CD4-positive, alpha-beta memory T cell (primary cell): ENCODE measurements around the gene SHISAL1. TPM values are rescaled to one million over a fixed set of nuclear protein-coding genes. Genes with fewer than 3 reads are reported as not detected.

Experiments used
- CTCF ChIA-PET: fragments of 350-600 bp; sonication (Branson Sonifier 250); formaldehyde crosslinking; loops from one replicate; lab custom pipeline; 2021; ENCODE audit warnings: inconsistent platforms; ENCODE audit not compliant: partially characterized antibody; lab: Charles Lee
- POLR2A ChIA-PET: fragments of 350-600 bp; sonication (Branson Sonifier 250); formaldehyde crosslinking; loops from one replicate; lab custom pipeline; 2021; ENCODE audit not compliant: partially characterized antibody; lab: Charles Lee
- DNase-seq, 5 donors: peaks; one replicate each; pipeline versions ENCODE4 v3.0.0 to v3.0.0-alpha.2; 2020 to 2022; ENCODE audit warnings: mixed read lengths in 1 of 5
- H3K27ac ChIP-seq: one replicate; pipeline ENCODE4 v1.7.0; 2013; ENCODE audit warnings: low read depth, low read length
- H3K27me3 ChIP-seq: 2 replicates; pipeline ENCODE4 v1.7.0; 2013; ENCODE audit warnings: mild to moderate bottlenecking, low read length, moderate library complexity; ENCODE audit not compliant: insufficient read depth
- H3K36me3 ChIP-seq: 2 replicates; pipeline ENCODE4 v1.7.0; 2013; ENCODE audit warnings: mild to moderate bottlenecking, low read length, moderate library complexity; ENCODE audit not compliant: insufficient read depth
- H3K4me1 ChIP-seq: 2 replicates; pipeline ENCODE4 v1.7.0; 2013; ENCODE audit warnings: mild to moderate bottlenecking, low read length, moderate library complexity; ENCODE audit not compliant: insufficient read depth
- H3K4me3 ChIP-seq, 2 donors: one replicate each; pipeline ENCODE4 v1.7.0; 2013; ENCODE audit warnings: low read length in 2 of 2, mild to moderate bottlenecking in 1 of 2
- H3K9me3 ChIP-seq, 2 donors: one replicate each; pipeline ENCODE4 v1.7.0; 2013; ENCODE audit warnings: low read length in 2 of 2, control low read depth in 1 of 2; ENCODE audit not compliant: control insufficient read depth in 1 of 2
- H3K27ac Mint-ChIP-seq, 7 donors: one replicate each; pipeline ENCODE4 v1.8.0; 2020 to 2021; ENCODE audit warnings: mixed read lengths in 7 of 7, mild to moderate bottlenecking in 6 of 7, inconsistent platforms in 3 of 7, moderate library complexity in 3 of 7
- H3K27me3 Mint-ChIP-seq, 2 donors: one replicate each; pipeline ENCODE4 v1.8.0; 2020 to 2021; ENCODE audit warnings: mixed read lengths in 2 of 2
- H3K36me3 Mint-ChIP-seq, 2 donors: one replicate each; pipeline ENCODE4 v1.8.0; 2020 to 2021; ENCODE audit warnings: mixed read lengths in 2 of 2, inconsistent platforms in 1 of 2, mild to moderate bottlenecking in 1 of 2
- H3K4me1 Mint-ChIP-seq, 4 donors: one replicate each; pipeline ENCODE4 v1.8.0; 2020 to 2021; ENCODE audit warnings: mixed read lengths in 4 of 4, mild to moderate bottlenecking in 1 of 4
- H3K4me3 Mint-ChIP-seq, 8 donors: one replicate each; pipeline ENCODE4 v1.8.0; 2020 to 2021; ENCODE audit warnings: mixed read lengths in 8 of 8, mild to moderate bottlenecking in 7 of 8, moderate library complexity in 6 of 8, inconsistent platforms in 3 of 8
- H3K9me3 Mint-ChIP-seq, 8 donors: one replicate each; pipeline ENCODE4 v1.8.0; 2020 to 2021; ENCODE audit warnings: mixed read lengths in 8 of 8, mild to moderate bottlenecking in 5 of 8, inconsistent platforms in 3 of 8, moderate library complexity in 1 of 8
- intact Hi-C: fragments of 100-400 bp; cut with micrococcal nuclease; formaldehyde crosslinking; loops from one replicate; pipeline ENCODE4 v1.15.1; 2023
- polyA plus RNA-seq, 2 donors: library from polyadenylated mRNA; unstranded; fragments of 300-500 nt; fragmentation: Illumina TruSeq; gene quantifications; one replicate each; pipeline ENCODE4 v1.2.3, GENCODE V29; 2021
- total RNA-seq, 2 experiments: library from RNA; stranded (reverse); gene quantifications; one replicate each; pipeline ENCODE4 v1.2.3, GENCODE V29; 2021

The SHISAL1 gene
- total and polyA plus RNA-seq, 4 experiments from 2014 or later = not detected

GRCh38 chr22:44341431-44342346, 28.9 kb upstream of the SHISAL1 start:
- no peaks in the 10 kb centered on the region for H3K9me3 Mint-ChIP-seq
- Histone ChIP-seq H3K9me3 (no peaks in the 10 kb centered on the region), H3K4me3 (no peak overlapping the region), H3K27me3 (no peaks in the 10 kb centered on the region), H3K27ac (no peak overlapping the region), H3K36me3 (no peaks in the 10 kb centered on the region), H3K4me1 (no peaks in the 10 kb centered on the region)
- intact Hi-C loops = no loop called here
- ChIA-PET CTCF (no interaction called here), POLR2A (no interaction called here)
- DNase-seq = no peak
- no peaks in the 10 kb centered on the region for H3K4me1 Mint-ChIP-seq
- peak overlapping the region in 1 of 7 donors; percentile 24 for H3K27ac Mint-ChIP-seq
- no peak overlapping the region for H3K4me3 Mint-ChIP-seq
- H3K27me3 Mint-ChIP-seq = no peaks in the 10 kb centered on the region
- no peaks in the 10 kb centered on the region for H3K36me3 Mint-ChIP-seq

GRCh38 chr22:44340271-44341239, 27.8 kb upstream of the SHISAL1 start:
- ChIA-PET POLR2A (no interaction called here), CTCF (interaction anchor here (0.9 to 1.1 kb wide), 2 partner anchors 7 to 14 kb away, joined by 3 read pairs; no protein-coding TSS in a partner anchor)
- Histone ChIP-seq H3K27me3 (no peaks in the 10 kb centered on the region), H3K27ac (no peak overlapping the region), H3K4me3 (no peak overlapping the region), H3K36me3 (no peaks in the 10 kb centered on the region), H3K4me1 (no peaks in the 10 kb centered on the region), H3K9me3 (no peaks in the 10 kb centered on the region)
- H3K27ac Mint-ChIP-seq = no peak overlapping the region
- H3K27me3 Mint-ChIP-seq = no peaks in the 10 kb centered on the region
- intact Hi-C loops = no loop called here
- H3K4me3 Mint-ChIP-seq = no peak overlapping the region
- no peaks in the 10 kb centered on the region for H3K36me3 Mint-ChIP-seq
- no peaks in the 10 kb centered on the region for H3K9me3 Mint-ChIP-seq
- H3K4me1 Mint-ChIP-seq = no peaks in the 10 kb centered on the region
- DNase-seq = no peak

- H3K36me3 ChIP-seq = no peaks in the 10 kb centered on the region
- H3K4me1 ChIP-seq = no peaks in the 10 kb centered on the region
- H3K9me3 Mint-ChIP-seq = no peaks in the 10 kb centered on the region
- POLR2A ChIA-PET = no interaction called here
- H3K4me3 Mint-ChIP-seq = no peak overlapping the region
- no peaks in the 10 kb centered on the region for H3K9me3 ChIP-seq
- H3K27me3 Mint-ChIP-seq = no peaks in the 10 kb centered on the region
- no peaks in the 10 kb centered on the region for H3K4me1 Mint-ChIP-seq
- DNase-seq = no peak
- H3K27ac Mint-ChIP-seq = no peak overlapping the region
- CTCF ChIA-PET = no interaction called here
- intact Hi-C loops = no loop called here
- no peaks in the 10 kb centered on the region for H3K27me3 ChIP-seq
- H3K4me3 ChIP-seq = no peak overlapping the region
- no peak overlapping the region for H3K27ac ChIP-seq
- no peaks in the 10 kb centered on the region for H3K36me3 Mint-ChIP-seq
These were observed 26.2 kb upstream of the SHISAL1 start for GRCh38 chr22:44338906-44339305.

GRCh38 chr22:44338177-44338810, 25.5 kb upstream of the SHISAL1 start:
- H3K4me1 ChIP-seq = no peaks in the 10 kb centered on the region
- Mint-ChIP-seq H3K36me3 (no peaks in the 10 kb centered on the region), H3K9me3 (no peaks in the 10 kb centered on the region), H3K4me1 (no peaks in the 10 kb centered on the region), H3K27me3 (no peaks in the 10 kb centered on the region), H3K4me3 (no peak overlapping the region), H3K27ac (no peak overlapping the region)
- no peaks in the 10 kb centered on the region for H3K9me3 ChIP-seq
- H3K36me3 ChIP-seq = no peaks in the 10 kb centered on the region
- no peak overlapping the region for H3K27ac ChIP-seq
- H3K4me3 ChIP-seq = no peak overlapping the region
- ChIA-PET POLR2A (no interaction called here), CTCF (no interaction called here)
- no peak for DNase-seq
- peaks cover 2% of the 10 kb centered on the region for H3K27me3 ChIP-seq
- intact Hi-C loops = no loop called here

- Mint-ChIP-seq H3K27ac (no peak overlapping the region), H3K4me3 (no peak overlapping the region), H3K36me3 (no peaks in the 10 kb centered on the region), H3K9me3 (no peaks in the 10 kb centered on the region), H3K27me3 (peaks cover 3% of the 10 kb centered on the region in 2 donors), H3K4me1 (no peaks in the 10 kb centered on the region)
- H3K9me3 ChIP-seq = no peaks in the 10 kb centered on the region
- DNase-seq = no peak
- no peak overlapping the region for H3K4me3 ChIP-seq
- H3K36me3 ChIP-seq = no peaks in the 10 kb centered on the region
- ChIA-PET POLR2A (no interaction called here), CTCF (no interaction called here)
- H3K27ac ChIP-seq = no peak overlapping the region
- H3K4me1 ChIP-seq = no peaks in the 10 kb centered on the region
- peaks cover 8% of the 10 kb centered on the region for H3K27me3 ChIP-seq
- intact Hi-C loops = no loop called here
These were observed 24.9 kb upstream of the SHISAL1 start for GRCh38 chr22:44337678-44338004.

GRCh38 chr22:44336962-44337677, 24.4 kb upstream of the SHISAL1 start:
- H3K4me3 Mint-ChIP-seq = no peak overlapping the region
- DNase-seq = no peak
- no peaks in the 10 kb centered on the region for H3K4me1 ChIP-seq
- H3K36me3 Mint-ChIP-seq = no peaks in the 10 kb centered on the region
- H3K9me3 ChIP-seq = no peaks in the 10 kb centered on the region
- H3K36me3 ChIP-seq = no peaks in the 10 kb centered on the region
- ChIA-PET CTCF (no interaction called here), POLR2A (no interaction called here)
- H3K27me3 ChIP-seq = peaks cover 14% of the 10 kb centered on the region
- no peak overlapping the region for H3K4me3 ChIP-seq
- intact Hi-C loops = loop anchor here (1.0 kb wide), 1 partner anchor 231 kb away; no protein-coding TSS in a partner anchor
- H3K9me3 Mint-ChIP-seq = no peaks in the 10 kb centered on the region
- peaks cover 5 to 7% of the 10 kb centered on the region in 2 donors for H3K27me3 Mint-ChIP-seq
- H3K4me1 Mint-ChIP-seq = peaks cover 0 to under 1% (median 0%) of the 10 kb centered on the region in 4 donors
- no peak overlapping the region for H3K27ac ChIP-seq
- no peak overlapping the region for H3K27ac Mint-ChIP-seq
